SK-N-SH (cell line): ENCODE measurements around the gene SPIN1. TPM values are rescaled to one million over a fixed set of nuclear protein-coding genes. Genes with fewer than 3 reads are reported as not detected.

ENCODE experiments used
- CTCF ChIA-PET: fragments of 300-600, 350-600 bp; formaldehyde crosslinking; extraction: SDS; loops from one replicate; lab custom pipeline; 2021; lab: Yijun Ruan, JAX
- POLR2A ChIA-PET: fragments of 350-600 bp; sonication (Branson Sonifier 250); formaldehyde crosslinking; extraction: SDS; loops from one replicate; lab custom pipeline; 2020; ENCODE audit warnings: antibody characterized with exemption, inconsistent platforms; lab: Yijun Ruan, JAX
- DNase-seq: peaks from one replicate; pipeline ENCODE4 v3.0.0; 2012
- H2AFZ ChIP-seq: fragments of 200-600 bp; sonication (generic); 2 replicates; pipeline ENCODE4 v1.8.1; 2016; ENCODE audit warnings: antibody characterized with exemption, mild to moderate bottlenecking, low read depth
- H3F3A ChIP-seq: fragments of 200-600 bp; sonication (generic); replicated peaks from 2 replicates; pipeline ENCODE3; 2016; ENCODE audit warnings: antibody characterized with exemption, mild to moderate bottlenecking; ENCODE audit not compliant: insufficient read depth
- H3K27ac ChIP-seq, 2 experiments: fragments of 200-500 bp in 1 of 2; fragments of 200-600 bp in 1 of 2; sonication (Bioruptor generic) in 1 of 2; sonication (generic), shearing (Covaris generic) in 1 of 2; 2 replicates each; pipeline versions ENCODE4 v1.5.1 to v1.6.1; 2014 to 2016; ENCODE audit warnings: low read depth in 2 of 2, inconsistent platforms in 1 of 2, low read length in 1 of 2, mild to moderate bottlenecking in 1 of 2, mixed read lengths in 1 of 2
- H3K27me3 ChIP-seq: fragments of 200-600 bp; sonication (generic), shearing (Covaris generic); 2 replicates; pipeline ENCODE4 v1.6.1; 2016; ENCODE audit warnings: mixed run types; ENCODE audit not compliant: insufficient read depth
- H3K36me3 ChIP-seq, 2 experiments: fragments of 200-500 bp in 1 of 2; fragments of 200-600 bp in 1 of 2; sonication (Bioruptor generic) in 1 of 2; sonication (generic) in 1 of 2; replicated peaks in 1 of 2; 2 replicates each; pipeline versions ENCODE3 to v1.5.1; 2014 to 2016; ENCODE audit warnings: low read length in 1 of 2, mild to moderate bottlenecking in 1 of 2; ENCODE audit not compliant: insufficient read depth in 2 of 2, control insufficient read depth in 1 of 2
- H3K4me1 ChIP-seq, 2 experiments: fragments of 200-500 bp in 1 of 2; fragments of 200-600 bp in 1 of 2; sonication (Bioruptor generic) in 1 of 2; sonication (generic), shearing (Covaris generic) in 1 of 2; 2 replicates each; pipeline versions ENCODE4 v1.5.1 to v1.6.1; 2014 to 2016; ENCODE audit warnings: low read depth in 1 of 2, low read length in 1 of 2, mixed run types in 1 of 2; ENCODE audit not compliant: insufficient read depth in 2 of 2, control insufficient read depth in 1 of 2
- H3K4me2 ChIP-seq: fragments of 200-600 bp; sonication (generic), shearing (Covaris generic); 2 replicates; pipeline ENCODE4 v1.6.1; 2017; ENCODE audit warnings: mixed run types
- H3K4me3 ChIP-seq, 2 experiments: fragments of 200-500 bp in 1 of 2; fragments of 200-600 bp in 1 of 2; sonication (Bioruptor generic) in 1 of 2; sonication (generic), shearing (Covaris generic) in 1 of 2; 2 replicates each; pipeline versions ENCODE4 v1.5.1 to v1.8.1; 2014 to 2016; ENCODE audit warnings: low read depth in 2 of 2, inconsistent platforms in 1 of 2, low read length in 1 of 2, mild to moderate bottlenecking in 1 of 2, mixed read lengths in 1 of 2, moderate library complexity in 1 of 2
- H3K79me2 ChIP-seq: fragments of 200-600 bp; sonication (generic); 2 replicates; pipeline ENCODE4 v1.8.1; 2017; ENCODE audit warnings: mild to moderate bottlenecking; ENCODE audit not compliant: insufficient read depth
- H3K9ac ChIP-seq: fragments of 200-600 bp; sonication (generic); 2 replicates; pipeline ENCODE4 v1.6.1; 2017; ENCODE audit warnings: mixed run types
- H3K9me2 ChIP-seq: fragments of 200-600 bp; sonication (generic); 2 replicates; pipeline ENCODE4 v1.6.1; 2017; ENCODE audit warnings: mixed run types
- H3K9me3 ChIP-seq: fragments of 200-600 bp; sonication (generic); 2 replicates; pipeline ENCODE4 v1.6.1; 2017; ENCODE audit warnings: mixed run types, mild to moderate bottlenecking, moderate library complexity
- H4K20me1 ChIP-seq: fragments of 200-600 bp; sonication (generic); 2 replicates; pipeline ENCODE4 v1.6.1; 2017; ENCODE audit warnings: mild to moderate bottlenecking, mixed run types; ENCODE audit not compliant: insufficient read depth
- ELF1 ChIP-seq: IDR thresholded peaks from 2 replicates; pipeline ENCODE4 v1.4.0; 2012
- FOSL2 ChIP-seq: IDR thresholded peaks from 2 replicates; pipeline ENCODE4 v1.4.0; 2012; ENCODE audit warnings: low read depth, mild to moderate bottlenecking, moderate library complexity, borderline replicate concordance
- FOXJ3 ChIP-seq: sonication (generic); formaldehyde crosslinking; IDR thresholded peaks from 2 replicates; pipeline ENCODE4 v1.5.1; 2020; ENCODE audit warnings: mild to moderate bottlenecking, missing genetic modification reagents
- FOXM1 ChIP-seq: IDR thresholded peaks from 2 replicates; pipeline ENCODE4 v1.4.0; 2012; ENCODE audit warnings: low read depth, mild to moderate bottlenecking
- GABPA ChIP-seq: IDR thresholded peaks from 2 replicates; pipeline ENCODE4 v1.4.0; 2012; ENCODE audit warnings: low read depth, mild to moderate bottlenecking
- JUND ChIP-seq: IDR thresholded peaks from 2 replicates; pipeline ENCODE4 v1.4.0; 2012
- NFIC ChIP-seq: IDR thresholded peaks from 2 replicates; pipeline ENCODE4 v1.4.0; 2012; ENCODE audit warnings: borderline replicate concordance
- NRF1 ChIP-seq: IDR thresholded peaks from 2 replicates; pipeline ENCODE4 v1.6.1; 2012; ENCODE audit warnings: low read depth, mild to moderate bottlenecking, low read length
- RAD21 ChIP-seq: IDR thresholded peaks from 2 replicates; pipeline ENCODE4 v1.6.1; 2012; ENCODE audit warnings: mild to moderate bottlenecking, low read length
- RCOR1 ChIP-seq: fragments of 150-350 bp; IDR thresholded peaks from 2 replicates; pipeline ENCODE4 v1.6.1; 2017; ENCODE audit warnings: antibody characterized with exemption, low read length
- REST ChIP-seq: IDR thresholded peaks from 2 replicates; pipeline ENCODE4 v1.6.1; 2012; ENCODE audit warnings: mild to moderate bottlenecking, low read depth, low read length, moderate library complexity
- RXRA ChIP-seq: IDR thresholded peaks from 2 replicates; pipeline ENCODE4 v1.4.0; 2012; ENCODE audit warnings: low read depth, mild to moderate bottlenecking, borderline replicate concordance
- SIN3A ChIP-seq: IDR thresholded peaks from 2 replicates; pipeline ENCODE4 v1.6.1; 2012; ENCODE audit warnings: low read depth, mild to moderate bottlenecking, low read length, moderate library complexity, borderline replicate concordance
- TAF1 ChIP-seq: IDR thresholded peaks from 2 replicates; pipeline ENCODE4 v1.6.1; 2012; ENCODE audit warnings: low read depth, mild to moderate bottlenecking, low read length, moderate library complexity, borderline replicate concordance
- USF2 ChIP-seq: fragments of 150-350 bp; IDR thresholded peaks from 2 replicates; pipeline ENCODE4 v1.6.1; 2017; ENCODE audit warnings: antibody characterized with exemption, low read length, low read depth, borderline replicate concordance
- YY1 ChIP-seq: IDR thresholded peaks from 2 replicates; pipeline ENCODE4 v1.4.0; 2012; ENCODE audit warnings: low read depth, mild to moderate bottlenecking
- WGBS: methylation state at CpG from one replicate; pipeline ENCODE4 v1.1.6; 2017; ENCODE audit warnings: low lambda C conversion rate; 5-methylcytosine and 5-hydroxymethylcytosine counted together
- polyA plus RNA-seq, 3 experiments: library from polyadenylated mRNA; depleted of rRNA; stranded (reverse); fragments of >200 nt; gene quantifications; 2 replicates each; pipeline ENCODE4 v1.2.3, GENCODE V29; 2012
- TF ChIP-seq, protein P1 (sequence below): IDR thresholded peaks from 2 replicates; pipeline ENCODE4; 2012
- TF ChIP-seq, protein P2 (sequence below): IDR thresholded peaks from 2 replicates; pipeline ENCODE4 v1.4.0; 2012; ENCODE audit warnings: low read depth, borderline replicate concordance

The SPIN1 gene
- polyA plus RNA-seq, 1 of the 3 experiments (the other 2 are of a cell fraction) = 35.8 TPM

DNA sequence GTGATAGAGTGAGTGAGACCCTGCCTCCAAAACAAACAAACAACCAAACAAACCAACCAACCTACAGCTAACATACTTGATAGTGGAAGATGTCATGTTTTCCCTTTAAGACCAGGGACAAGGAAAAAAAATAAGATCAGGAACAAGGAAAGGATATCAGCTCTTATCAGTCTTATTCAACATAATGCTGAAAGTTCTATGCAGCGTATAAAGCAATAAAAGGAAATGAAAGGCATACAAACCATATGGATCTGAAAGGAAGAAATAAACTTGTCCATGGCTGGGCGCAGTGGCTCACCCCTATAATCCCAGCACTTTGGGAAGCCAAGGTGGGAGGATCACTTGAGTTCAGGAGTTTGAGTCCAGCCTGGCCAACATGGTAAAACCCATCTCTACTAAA is 23.5 kb upstream of the SPIN1 start:
- CTCF ChIA-PET = interaction anchor here (0.6 kb wide), 1 partner anchor 172 kb away, joined by 3 read pairs; no protein-coding TSS in a partner anchor
- 33% methylated on average over 2 of the region's 2 CpGs for WGBS

DNA sequence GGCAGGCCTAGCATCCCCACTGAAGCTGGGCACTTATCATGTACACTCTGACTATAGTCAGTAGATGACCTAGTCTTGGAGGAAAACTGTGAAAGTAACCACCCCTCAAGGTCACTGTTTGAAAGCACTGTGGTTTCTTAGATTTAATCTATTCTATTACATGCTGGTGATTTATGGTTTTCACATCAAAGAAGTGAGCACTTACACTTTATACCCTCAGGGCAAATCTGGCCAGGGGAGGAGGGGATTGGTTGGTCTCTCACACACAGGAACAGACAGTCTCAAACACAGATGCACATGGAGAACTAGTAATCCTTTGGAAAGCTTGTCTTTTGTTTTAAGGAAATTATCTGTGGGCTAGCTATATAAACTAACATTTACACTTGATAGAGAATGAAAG is 17.9 kb upstream of the SPIN1 start:
- Histone ChIP-seq H4K20me1 (no peaks in the 10 kb centered on the region), H3K9me2 (no peaks in the 10 kb centered on the region), H3K9ac (no peak overlapping the region), H3K4me3 (no peak overlapping the region), H2AFZ (no peak overlapping the region), H3K4me2 (no peak overlapping the region), H3K4me1 (no peaks in the 10 kb centered on the region), H3K9me3 (no peaks in the 10 kb centered on the region), H3K36me3 (no peaks in the 10 kb centered on the region), H3K27ac (no peak overlapping the region), H3K79me2 (no peaks in the 10 kb centered on the region), H3F3A (no peaks in the 10 kb centered on the region), H3K27me3 (no peaks in the 10 kb centered on the region)
- CTCF ChIA-PET = interaction anchor here (1.0 kb wide), 1 partner anchor 16 kb away, joined by 4 read pairs; no protein-coding TSS in a partner anchor
- POLR2A ChIA-PET = no interaction called here
- TF ChIP-seq SIN3A = no peak
- no peak for TF ChIP-seq RCOR1
- no peak for TF ChIP-seq REST
- no peak for TF ChIP-seq YY1
- TF ChIP-seq JUND = no peak
- no peak for TF ChIP-seq NFIC
- TF ChIP-seq TAF1 = no peak
- TF ChIP-seq RAD21 = no peak
- no peak for TF ChIP-seq FOXM1
- TF ChIP-seq GABPA = no peak
- TF ChIP-seq FOSL2 = no peak
- TF ChIP-seq, protein P1, sequence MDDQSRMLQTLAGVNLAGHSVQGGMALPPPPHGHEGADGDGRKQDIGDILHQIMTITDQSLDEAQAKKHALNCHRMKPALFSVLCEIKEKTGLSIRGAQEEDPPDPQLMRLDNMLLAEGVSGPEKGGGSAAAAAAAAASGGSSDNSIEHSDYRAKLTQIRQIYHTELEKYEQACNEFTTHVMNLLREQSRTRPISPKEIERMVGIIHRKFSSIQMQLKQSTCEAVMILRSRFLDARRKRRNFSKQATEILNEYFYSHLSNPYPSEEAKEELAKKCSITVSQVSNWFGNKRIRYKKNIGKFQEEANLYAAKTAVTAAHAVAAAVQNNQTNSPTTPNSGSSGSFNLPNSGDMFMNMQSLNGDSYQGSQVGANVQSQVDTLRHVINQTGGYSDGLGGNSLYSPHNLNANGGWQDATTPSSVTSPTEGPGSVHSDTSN = no peak
- TF ChIP-seq ELF1 = no peak
- TF ChIP-seq NRF1 = no peak
- TF ChIP-seq FOXJ3 = no peak
- TF ChIP-seq RXRA = no peak
- DNase-seq = peak; percentile 34

More for the DNA sequence above, 23.5 kb upstream of the SPIN1 start:
- H3K27ac ChIP-seq = no peak overlapping the region
- POLR2A ChIA-PET = no interaction called here
- no peak overlapping the region for H3K4me2 ChIP-seq
- no peaks in the 10 kb centered on the region for H3K36me3 ChIP-seq
- no peaks in the 10 kb centered on the region for H3F3A ChIP-seq
- TF ChIP-seq ELF1 (no peak), TAF1 (no peak), USF2 (no peak), NFIC (no peak), YY1 (no peak)
- TF ChIP-seq, protein P2, sequence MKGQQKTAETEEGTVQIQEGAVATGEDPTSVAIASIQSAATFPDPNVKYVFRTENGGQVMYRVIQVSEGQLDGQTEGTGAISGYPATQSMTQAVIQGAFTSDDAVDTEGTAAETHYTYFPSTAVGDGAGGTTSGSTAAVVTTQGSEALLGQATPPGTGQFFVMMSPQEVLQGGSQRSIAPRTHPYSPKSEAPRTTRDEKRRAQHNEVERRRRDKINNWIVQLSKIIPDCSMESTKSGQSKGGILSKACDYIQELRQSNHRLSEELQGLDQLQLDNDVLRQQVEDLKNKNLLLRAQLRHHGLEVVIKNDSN = no peak
- H3K4me1 ChIP-seq = no peaks in the 10 kb centered on the region
- no peak overlapping the region for H3K4me3 ChIP-seq
- no peak overlapping the region for H2AFZ ChIP-seq
- H4K20me1 ChIP-seq = no peaks in the 10 kb centered on the region
- no peaks in the 10 kb centered on the region for H3K9me3 ChIP-seq
- no peaks in the 10 kb centered on the region; the same call in 1 of the 2 replicates for H3K27me3 ChIP-seq
- DNase-seq = no peak
- H3K79me2 ChIP-seq = no peaks in the 10 kb centered on the region
- H3K9me2 ChIP-seq = no peaks in the 10 kb centered on the region
- no peak overlapping the region for H3K9ac ChIP-seq
